SK-MEL-5 (cell line): Measurements from ENCODE around the gene SERP1. TPM values are rescaled to one million over a fixed set of nuclear protein-coding genes. Genes with fewer than 3 reads are reported as not detected.
A peak's percentile ranks its signal among the peaks of the same experiment; 100 is the strongest.

Experiments
- DNase-seq: peaks from one replicate; pipeline ENCODE4 v3.0.0-alpha.2; 2016; ENCODE audit warnings: low read depth, low spot score
- in situ Hi-C: cut with HindIII; loops from 2 replicates; pipeline ENCODE4 v1.10.0; 2016; ENCODE audit warnings: low sequenced_read_pairs, high pct_unique_total_duplicates, low pct_unique_long_range_greater_than_20kb
- total RNA-seq: library from RNA; depleted of rRNA; stranded (reverse); fragments of >200 nt; shearing (Covaris generic); gene quantifications from 2 replicates; pipeline ENCODE4 v1.2.3, GENCODE V29; 2014

The SERP1 gene
- total RNA-seq, 1 experiment from 2014 or later = 89.6 TPM

- no peak for DNase-seq
- in situ Hi-C loops = no loop called here
These were observed 2.8 kb downstream of the SERP1 start for GRCh38 chr3:150543531-150543930.

- in situ Hi-C loops = no loop called here
- DNase-seq = no peak
These were observed 3.2 kb downstream of the SERP1 start for GRCh38 chr3:150543128-150543527.

GRCh38 chr3:150540991-150541390 lies 5.3 kb downstream of the SERP1 start:
- no peak for DNase-seq
- in situ Hi-C loops = no loop called here

- no peak for DNase-seq
- in situ Hi-C loops = no loop called here
These were observed 6.0 kb downstream of the SERP1 start for GRCh38 chr3:150540297-150540696.

GRCh38 chr3:150538324-150539208 lies 7.7 kb downstream of the SERP1 start:
- in situ Hi-C loops = no loop called here
- no peak for DNase-seq

GRCh38 chr3:150535204-150535603 lies 11.1 kb downstream of the SERP1 start:
- no peak for DNase-seq
- in situ Hi-C loops = no loop called here

GRCh38 chr3:150531775-150532174 lies 14.5 kb downstream of the SERP1 start:
- no peak for DNase-seq
- in situ Hi-C loops = no loop called here

GRCh38 chr3:150528354-150528797 lies 17.9 kb downstream of the SERP1 start:
- peak; percentile 49 for DNase-seq
- in situ Hi-C loops = no loop called here

GRCh38 chr3:150527464-150528255 lies 18.6 kb downstream of the SERP1 start:
- no peak for DNase-seq
- in situ Hi-C loops = no loop called here

- no peak for DNase-seq
- in situ Hi-C loops = no loop called here
These were observed 22.8 kb downstream of the SERP1 start for GRCh38 chr3:150523538-150523937.

- in situ Hi-C loops = no loop called here
These were observed 24.8 kb downstream of the SERP1 start for GRCh38 chr3:150521463-150521862.

GRCh38 chr3:150520408-150520807 lies 25.9 kb downstream of the SERP1 start:
- DNase-seq = no peak
- in situ Hi-C loops = no loop called here

More at GRCh38 chr3:150521463-150521862, 24.8 kb downstream of the SERP1 start:
- peak; percentile 46 for DNase-seq

- in situ Hi-C loops = no loop called here
- DNase-seq = no peak
These were observed 27.3 kb downstream of the SERP1 start for GRCh38 chr3:150519026-150519425.

GRCh38 chr3:150515210-150515609 lies 31.1 kb downstream of the SERP1 start:
- no peak for DNase-seq
- in situ Hi-C loops = no loop called here

- in situ Hi-C loops = no loop called here
- no peak for DNase-seq
These were observed 35.0 kb downstream of the SERP1 start for GRCh38 chr3:150511122-150511821.

GRCh38 chr3:150509780-150510179 lies 36.5 kb downstream of the SERP1 start:
- no peak for DNase-seq
- in situ Hi-C loops = no loop called here

GRCh38 chr3:150508401-150508800 lies 37.9 kb downstream of the SERP1 start:
- in situ Hi-C loops = no loop called here
- no peak for DNase-seq

GRCh38 chr3:150504483-150504882 lies 41.8 kb downstream of the SERP1 start:
- in situ Hi-C loops = no loop called here

More at GRCh38 chr3:150504483-150504882, 41.8 kb downstream of the SERP1 start:
- DNase-seq = no peak
